Measurements from ENCODE around the gene C16orf46.

GRCh38 chr16:81035975-81036750, 40.9 kb downstream of the C16orf46 start:
- TF ChIP-seq, protein P1, sequence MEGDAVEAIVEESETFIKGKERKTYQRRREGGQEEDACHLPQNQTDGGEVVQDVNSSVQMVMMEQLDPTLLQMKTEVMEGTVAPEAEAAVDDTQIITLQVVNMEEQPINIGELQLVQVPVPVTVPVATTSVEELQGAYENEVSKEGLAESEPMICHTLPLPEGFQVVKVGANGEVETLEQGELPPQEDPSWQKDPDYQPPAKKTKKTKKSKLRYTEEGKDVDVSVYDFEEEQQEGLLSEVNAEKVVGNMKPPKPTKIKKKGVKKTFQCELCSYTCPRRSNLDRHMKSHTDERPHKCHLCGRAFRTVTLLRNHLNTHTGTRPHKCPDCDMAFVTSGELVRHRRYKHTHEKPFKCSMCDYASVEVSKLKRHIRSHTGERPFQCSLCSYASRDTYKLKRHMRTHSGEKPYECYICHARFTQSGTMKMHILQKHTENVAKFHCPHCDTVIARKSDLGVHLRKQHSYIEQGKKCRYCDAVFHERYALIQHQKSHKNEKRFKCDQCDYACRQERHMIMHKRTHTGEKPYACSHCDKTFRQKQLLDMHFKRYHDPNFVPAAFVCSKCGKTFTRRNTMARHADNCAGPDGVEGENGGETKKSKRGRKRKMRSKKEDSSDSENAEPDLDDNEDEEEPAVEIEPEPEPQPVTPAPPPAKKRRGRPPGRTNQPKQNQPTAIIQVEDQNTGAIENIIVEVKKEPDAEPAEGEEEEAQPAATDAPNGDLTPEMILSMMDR (IDR thresholded peaks at IDR 0.05), result no peak
- TF ChIP-seq ZFX (IDR thresholded peaks at IDR 0.05; ENCODE audit: borderline replicate concordance), result no peak
